ENCODE data around the gene PIEZO2.

Gene PIEZO2

GRCh38 chr18:11071300-11071699 is 78.1 kb downstream of the PIEZO2 start:
- in situ Hi-C loops (cut with HindIII; ENCODE audit: low sequenced_read_pairs) = no loop called here

GRCh38 chr18:11070593-11070992 is 78.8 kb downstream of the PIEZO2 start:
- in situ Hi-C loops (cut with HindIII; ENCODE audit: low sequenced_read_pairs) = no loop called here

GRCh38 chr18:11066038-11066437 is 83.3 kb downstream of the PIEZO2 start:
- in situ Hi-C loops (cut with HindIII; ENCODE audit: low sequenced_read_pairs) = no loop called here

GRCh38 chr18:11064727-11065460 is 84.5 kb downstream of the PIEZO2 start:
- in situ Hi-C loops (cut with HindIII; ENCODE audit: low sequenced_read_pairs) = no loop called here

- in situ Hi-C loops (cut with HindIII; ENCODE audit: low sequenced_read_pairs) = no loop called here
Measured at GRCh38 chr18:11064106-11064505, 85.3 kb downstream of the PIEZO2 start.

GRCh38 chr18:11055721-11056120 is 93.6 kb downstream of the PIEZO2 start:
- in situ Hi-C loops (cut with HindIII; ENCODE audit: low sequenced_read_pairs) = no loop called here

- in situ Hi-C loops (cut with HindIII; ENCODE audit: low sequenced_read_pairs) = no loop called here
Measured at GRCh38 chr18:11054497-11054896, 94.9 kb downstream of the PIEZO2 start.

GRCh38 chr18:11053293-11053692 is 96.1 kb downstream of the PIEZO2 start:
- in situ Hi-C loops (cut with HindIII; ENCODE audit: low sequenced_read_pairs) = no loop called here

GRCh38 chr18:11052800-11053199 is 96.6 kb downstream of the PIEZO2 start:
- in situ Hi-C loops (cut with HindIII; ENCODE audit: low sequenced_read_pairs) = no loop called here

GRCh38 chr18:11051462-11051861 is 97.9 kb downstream of the PIEZO2 start:
- in situ Hi-C loops (cut with HindIII; ENCODE audit: low sequenced_read_pairs) = no loop called here

GRCh38 chr18:11050966-11051365 is 98.4 kb downstream of the PIEZO2 start:
- in situ Hi-C loops (cut with HindIII; ENCODE audit: low sequenced_read_pairs) = no loop called here

- in situ Hi-C loops (cut with HindIII; ENCODE audit: low sequenced_read_pairs) = loop anchor here (5.0 kb wide), 1 partner anchor 104 kb away; no protein-coding TSS in a partner anchor
Measured at GRCh38 chr18:11047817-11048216, 101.6 kb downstream of the PIEZO2 start.

GRCh38 chr18:11047156-11047555 is 102.2 kb downstream of the PIEZO2 start:
- in situ Hi-C loops (cut with HindIII; ENCODE audit: low sequenced_read_pairs) = loop anchor here (5.0 kb wide), 1 partner anchor 105 kb away; no protein-coding TSS in a partner anchor

- in situ Hi-C loops (cut with HindIII; ENCODE audit: low sequenced_read_pairs) = loop anchor here (5.0 kb wide), 1 partner anchor 106 kb away; no protein-coding TSS in a partner anchor
Measured at GRCh38 chr18:11046140-11046539, 103.2 kb downstream of the PIEZO2 start.

- in situ Hi-C loops (cut with HindIII; ENCODE audit: low sequenced_read_pairs) = no loop called here
Measured at GRCh38 chr18:11043694-11044093, 105.7 kb downstream of the PIEZO2 start.

GRCh38 chr18:11042247-11042646 is 107.1 kb downstream of the PIEZO2 start:
- in situ Hi-C loops (cut with HindIII; ENCODE audit: low sequenced_read_pairs) = no loop called here

GRCh38 chr18:11040823-11041656 is 108.3 kb downstream of the PIEZO2 start:
- in situ Hi-C loops (cut with HindIII; ENCODE audit: low sequenced_read_pairs) = no loop called here

GRCh38 chr18:11040359-11040758 is 109.0 kb downstream of the PIEZO2 start:
- in situ Hi-C loops (cut with HindIII; ENCODE audit: low sequenced_read_pairs) = no loop called here

GRCh38 chr18:11037533-11038240 is 111.7 kb downstream of the PIEZO2 start:
- in situ Hi-C loops (cut with HindIII; ENCODE audit: low sequenced_read_pairs) = no loop called here

GRCh38 chr18:11035814-11036495 is 113.4 kb downstream of the PIEZO2 start:
- in situ Hi-C loops (cut with HindIII; ENCODE audit: low sequenced_read_pairs) = no loop called here

GRCh38 chr18:11035376-11035775 is 114.0 kb downstream of the PIEZO2 start:
- in situ Hi-C loops (cut with HindIII; ENCODE audit: low sequenced_read_pairs) = no loop called here

All from endothelial cell of hepatic sinusoid (primary cell).